Fibroblast of skin of left biceps (primary cell): ENCODE data around the gene ATR.
"Not testable (repeated sequence)": the region's sequence is repeated elsewhere in the genome, so short reads cannot be mapped to it uniquely, and the experiment has no call there.

Source experiments
- DNase-seq, 2 experiments: peaks; one replicate each; pipeline ENCODE4 v3.0.0-alpha.2; 2013; ENCODE audit warnings: low read depth in 2 of 2

ATR gene

DNA sequence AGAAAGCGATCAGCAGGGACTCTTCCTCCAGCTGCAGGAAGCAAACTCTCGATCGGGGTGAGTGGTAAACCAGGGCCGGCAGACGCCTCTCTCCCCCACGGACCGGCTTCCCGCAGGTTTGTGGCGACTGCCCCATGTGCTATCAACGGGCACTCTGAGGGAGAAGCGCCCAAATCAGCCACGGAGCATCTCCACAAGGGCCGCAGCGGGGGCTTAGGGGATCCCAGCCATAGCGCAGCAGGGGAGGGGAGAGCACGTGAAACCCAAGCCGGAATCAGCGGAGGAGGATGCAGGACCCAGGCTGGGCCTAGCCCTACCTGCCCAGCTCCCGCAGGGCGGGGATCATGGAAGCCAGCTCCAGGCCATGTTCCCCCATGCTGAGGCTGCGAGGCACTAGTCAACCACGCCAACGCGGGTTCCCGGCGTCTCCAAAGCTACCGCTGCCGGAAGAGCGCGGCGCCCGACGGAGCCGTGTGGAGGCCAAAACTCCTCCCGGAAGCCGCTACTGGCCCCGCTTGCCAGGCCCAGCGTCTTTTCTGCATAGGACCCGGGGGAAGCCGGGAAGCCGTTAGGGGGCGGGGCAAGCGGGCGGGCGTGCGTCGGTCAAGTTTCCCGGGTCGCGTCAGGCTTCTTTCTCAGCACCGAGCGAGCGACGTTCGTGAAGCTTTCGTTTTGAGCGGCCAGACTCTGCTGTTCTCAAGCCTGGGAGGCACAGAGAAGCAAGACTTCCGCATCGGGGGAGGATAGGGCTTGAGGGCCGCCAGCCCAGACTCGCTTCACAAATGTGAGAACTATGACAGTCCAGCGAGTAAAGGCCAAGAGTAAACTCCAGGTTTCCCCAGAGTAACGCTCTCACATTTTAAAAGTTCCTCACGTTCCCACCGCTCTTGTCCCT is at the start of gene ATR:
TSS of gene ATR (minus strand) at position 405 of the 895 bp plus-strand sequence. CDS start at position 376, 29 bp downstream.
- peak; percentile 86 to 90 for DNase-seq

DNA sequence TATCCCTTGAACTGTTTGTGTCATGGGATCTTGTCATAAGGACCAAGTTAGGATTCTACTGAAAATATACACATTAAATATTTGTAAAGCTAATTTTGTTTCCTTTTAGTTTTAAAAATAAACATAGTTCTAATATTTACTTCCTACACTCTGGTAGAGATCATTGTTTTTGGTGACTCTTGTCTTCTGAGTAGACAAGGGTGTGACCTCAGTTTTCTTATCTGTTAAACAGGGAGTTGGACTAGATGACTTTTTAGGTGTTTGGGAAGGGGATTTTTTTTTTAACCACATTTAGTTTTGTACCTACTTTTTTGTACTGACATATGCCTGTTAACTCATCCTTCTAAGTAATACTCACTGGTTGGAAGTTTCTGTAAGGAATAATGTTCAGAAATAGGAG is 48.4 kb upstream of the ATR start:
- DNase-seq = no peak

DNA sequence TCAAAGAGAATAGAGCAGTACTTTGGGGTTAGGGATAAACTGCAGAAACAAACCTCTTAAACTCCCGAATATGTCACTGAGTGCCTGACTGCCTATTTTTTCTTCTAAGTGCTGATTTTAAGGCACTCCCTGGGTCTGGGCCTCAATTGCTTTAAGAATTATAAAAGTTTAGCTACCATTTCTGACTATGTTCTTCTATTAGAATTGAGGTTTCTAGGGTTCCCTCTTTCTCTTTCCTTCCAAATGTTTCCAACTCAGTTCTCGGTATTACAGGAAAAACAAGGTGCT is 46.6 kb upstream of the ATR start:
- no peak for DNase-seq

DNA sequence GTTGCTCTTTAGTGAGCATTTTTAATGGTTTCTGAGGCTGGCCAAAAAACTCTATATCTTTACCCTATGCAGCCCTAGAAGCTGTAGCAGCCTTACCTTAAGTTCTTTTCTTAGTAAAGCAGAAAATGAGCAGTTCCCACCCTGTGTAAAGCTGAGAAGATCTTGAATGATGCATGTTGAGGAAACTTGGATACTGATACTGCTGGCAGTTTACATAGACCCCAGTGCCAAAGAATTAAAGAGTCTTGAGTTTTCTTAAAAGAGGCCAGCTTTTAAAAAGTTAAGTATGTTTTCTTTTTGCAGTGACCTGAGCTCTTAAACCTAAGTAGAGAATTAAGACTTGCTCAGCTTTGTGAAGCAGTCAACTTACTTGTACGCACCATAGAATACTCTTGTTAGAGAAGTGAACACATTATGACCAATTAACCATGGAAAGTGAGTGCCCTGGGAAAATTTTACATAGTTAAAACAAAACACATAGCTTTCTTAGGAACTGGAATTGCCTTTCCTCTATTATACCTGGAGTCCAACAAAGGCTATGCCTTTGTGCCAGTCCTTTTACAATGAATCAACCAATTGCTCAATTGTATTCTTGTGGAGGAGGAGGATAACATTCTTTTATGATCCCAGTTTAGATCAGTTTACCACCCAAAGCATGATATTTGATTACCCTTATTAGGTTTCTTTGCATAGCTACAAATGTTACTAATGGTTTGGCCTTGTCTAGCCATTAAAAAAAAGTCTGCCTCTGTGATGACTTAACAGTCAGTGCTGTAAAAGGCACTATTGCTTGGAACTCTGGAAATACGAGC is 46.0 kb upstream of the ATR start:
- DNase-seq = no peak

GRCh38 chr3:142623194-142623593 is 44.7 kb upstream of the ATR start:
- DNase-seq = no peak

DNA sequence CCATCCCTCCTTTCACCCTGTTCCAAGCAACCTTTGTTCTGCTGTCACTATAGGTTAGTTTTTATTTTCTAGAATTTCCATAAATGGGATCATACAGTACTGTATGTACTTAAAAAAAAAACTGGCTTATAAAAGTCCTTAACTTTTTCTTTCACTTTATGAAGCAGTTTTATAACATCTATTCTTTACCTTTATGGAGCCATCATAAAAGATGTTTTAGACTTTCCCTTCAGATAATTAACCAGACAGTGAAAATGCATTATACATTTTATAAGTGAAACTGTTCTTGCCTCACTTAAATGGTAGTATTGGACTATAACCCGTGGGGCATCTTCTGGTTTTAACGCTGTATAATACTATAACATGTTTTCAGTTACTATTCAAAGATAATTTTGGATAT is 43.9 kb upstream of the ATR start:
- no peak for DNase-seq

DNA sequence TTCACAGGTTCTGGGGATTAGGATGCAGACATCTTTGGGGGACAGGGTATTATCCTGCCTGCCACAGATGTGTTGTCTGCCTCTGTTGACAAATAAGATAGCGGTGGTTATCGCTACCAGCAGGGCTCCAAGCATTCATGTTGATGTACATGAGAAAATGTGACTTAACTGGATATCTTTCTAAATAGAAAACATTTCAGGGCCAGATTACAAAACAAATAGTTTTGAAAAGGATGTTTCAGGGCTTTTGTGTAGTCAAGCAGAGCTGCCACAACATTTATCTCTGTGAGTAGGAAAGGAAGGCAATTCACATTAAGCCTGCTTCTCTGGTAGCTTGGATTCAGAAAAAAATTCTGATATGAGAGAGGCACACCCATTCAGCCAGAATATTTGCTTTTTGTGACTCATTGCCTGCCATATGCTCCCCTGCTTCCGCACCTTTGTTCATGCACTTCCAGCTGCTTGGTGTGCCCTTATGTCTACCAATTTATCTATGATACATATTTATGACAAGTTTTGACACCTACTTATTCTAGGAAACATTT is 40.5 kb upstream of the ATR start:
- no peak for DNase-seq

- DNase-seq = no peak
These were observed 36.6 kb upstream of the ATR start for GRCh38 chr3:142615171-142615570.

- DNase-seq = no peak
These were observed 35.6 kb upstream of the ATR start for GRCh38 chr3:142614059-142614626.

DNA sequence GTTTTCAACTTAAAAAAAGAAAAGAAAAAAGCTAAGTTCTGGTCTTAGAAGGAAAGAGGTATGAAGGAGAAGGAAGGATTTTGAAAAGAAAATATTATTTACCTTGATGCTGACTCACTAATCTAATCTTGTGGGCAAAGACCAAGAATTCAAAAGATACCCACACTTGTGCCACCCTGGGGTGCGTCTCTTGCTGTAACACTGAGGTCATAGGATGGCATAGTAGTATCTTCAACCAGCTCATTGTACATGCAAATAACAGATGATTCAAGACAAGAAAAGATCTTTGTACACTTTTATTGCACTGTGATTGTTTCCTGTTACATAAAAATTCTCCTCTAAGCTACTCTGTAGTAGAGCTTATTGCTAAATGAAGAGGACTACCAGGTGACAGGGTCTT is 35.0 kb upstream of the ATR start:
- DNase-seq = no peak

- no peak for DNase-seq
These were observed 32.7 kb upstream of the ATR start for GRCh38 chr3:142611206-142611605.

GRCh38 chr3:142609136-142609535 is 30.6 kb upstream of the ATR start:
- no peak for DNase-seq

DNA sequence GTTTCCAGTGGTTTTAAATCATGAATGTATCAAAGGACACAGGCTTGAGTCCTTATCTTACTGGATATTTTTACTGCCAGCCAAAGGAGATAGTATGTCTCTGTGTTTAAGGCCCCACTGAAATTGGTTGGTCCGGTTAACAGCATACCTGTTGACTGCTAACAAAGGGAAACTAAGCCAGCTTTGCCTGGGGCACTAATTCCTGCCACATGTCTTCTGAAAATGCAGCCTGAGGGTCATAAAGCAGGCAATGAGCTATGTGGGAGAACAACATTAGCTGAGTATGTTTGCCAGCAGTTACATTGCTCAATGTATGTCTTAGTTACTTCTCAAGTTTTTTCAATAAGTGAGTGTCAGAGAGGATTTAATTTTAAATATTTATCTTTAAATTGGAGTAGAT is 30.1 kb upstream of the ATR start:
- DNase-seq = no peak

- DNase-seq = no peak
These were observed 26.4 kb upstream of the ATR start for GRCh38 chr3:142604940-142605339.

DNA sequence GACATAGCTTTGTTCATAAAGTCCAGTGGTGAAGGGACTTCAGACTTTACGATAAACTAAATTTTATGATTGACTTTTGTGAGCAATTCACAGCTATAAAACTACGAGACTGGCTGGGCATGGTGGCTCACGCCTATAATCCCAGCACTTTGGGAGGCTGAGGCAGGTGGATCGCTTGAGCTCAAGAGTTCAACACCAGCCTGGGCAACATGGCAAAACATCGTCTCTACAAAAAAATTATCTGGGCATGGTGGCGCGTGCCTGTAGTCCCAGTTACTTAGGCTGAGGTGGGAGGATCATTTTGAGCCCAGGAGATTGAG is 24.8 kb upstream of the ATR start:
- DNase-seq = not testable (repeated sequence)

DNA sequence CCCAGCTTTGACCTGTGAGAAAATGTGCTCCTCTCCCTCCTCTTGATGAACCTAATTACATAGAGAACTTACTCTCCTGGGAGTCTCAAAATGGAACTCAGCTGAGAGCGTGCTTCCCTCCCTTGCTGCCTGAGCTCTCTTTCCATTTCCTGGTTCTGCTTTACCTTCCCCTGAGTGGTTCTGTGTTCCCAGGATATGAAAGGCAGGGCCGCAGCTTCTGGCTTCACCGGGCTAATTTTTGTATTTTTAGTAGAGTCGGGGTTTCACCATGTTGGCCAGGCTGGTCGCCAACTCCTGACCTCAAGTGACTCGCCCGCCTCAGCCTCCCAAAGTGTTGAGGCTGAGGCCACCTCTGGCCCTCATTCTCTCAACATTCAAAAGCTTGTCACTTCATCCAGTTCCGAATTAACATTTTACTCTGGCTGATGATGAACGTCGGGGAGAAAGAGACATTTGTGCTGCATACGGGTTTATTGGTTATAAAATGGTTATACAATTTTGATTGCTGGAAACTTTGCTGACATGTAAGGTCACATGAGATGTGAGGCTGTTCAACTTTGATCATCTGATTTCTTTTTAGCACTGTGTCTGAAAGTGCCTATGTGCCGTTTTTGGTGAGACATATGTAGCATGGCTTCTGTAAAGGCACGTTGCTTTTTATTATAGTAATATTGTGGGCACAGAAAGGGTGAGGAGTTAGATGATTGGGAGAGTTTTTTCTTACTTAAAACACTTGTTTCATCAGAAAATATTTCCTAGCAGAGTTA is 24.3 kb upstream of the ATR start:
- DNase-seq = no peak

DNA sequence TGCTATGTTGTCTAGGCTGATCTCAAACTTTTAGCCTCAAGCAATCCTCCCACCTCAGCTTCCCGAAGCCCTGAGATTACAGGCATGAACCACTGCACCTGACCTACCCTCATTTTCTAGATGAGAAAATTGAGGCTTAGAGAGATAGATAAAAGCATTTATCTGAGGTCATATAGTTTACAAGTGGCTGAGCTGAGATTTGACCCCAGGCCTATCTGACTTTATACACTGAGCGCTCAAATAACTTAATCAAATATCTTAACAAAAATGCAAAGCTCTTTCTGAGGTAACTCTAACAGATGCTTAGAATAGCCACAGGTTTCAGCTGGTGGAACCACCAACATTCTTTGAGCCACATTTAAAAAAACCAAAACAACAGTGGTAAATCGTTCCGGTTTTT is 23.2 kb upstream of the ATR start:
- DNase-seq = no peak

GRCh38 chr3:142597906-142598305 is 19.4 kb upstream of the ATR start:
- no peak for DNase-seq

DNA sequence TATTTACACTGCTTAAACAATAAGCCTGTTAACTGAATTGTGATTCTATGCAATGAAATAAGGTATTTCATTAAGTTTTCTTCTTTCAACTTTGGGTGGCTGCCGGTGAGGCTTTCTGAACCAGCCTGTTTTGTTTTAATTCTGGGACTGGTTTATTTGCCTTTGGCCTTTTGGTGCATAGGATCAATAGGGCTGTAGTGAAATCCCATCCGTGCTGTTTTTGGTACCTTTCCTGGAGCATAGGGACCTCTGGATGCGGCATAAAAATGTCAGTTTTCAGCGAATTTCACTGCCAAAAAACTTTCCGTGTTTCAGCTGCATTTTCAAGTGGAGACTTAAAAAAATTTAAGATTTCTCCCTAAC is 18.2 kb upstream of the ATR start:
- no peak for DNase-seq

- peak; percentile 35 to 36 for DNase-seq
These were observed 17.6 kb upstream of the ATR start, which contains the start of gene PLS1 for GRCh38 chr3:142595951-142596725. Gene PLS1, plus strand, starts transcription at chr3:142596393. Its CDS starts 67,845 bp downstream, at chr3:142664238.

GRCh38 chr3:142595581-142595950 is 17.0 kb upstream of the ATR start:
- DNase-seq = peak; percentile 54 to 60
